ENCODE measurements around the gene POLDIP3. TPM values are rescaled to one million over a fixed set of nuclear protein-coding genes. Genes with fewer than 3 reads are reported as not detected.

The POLDIP3 gene
- total RNA-seq, 1 experiment from 2014 or later = 67.6 TPM

- Histone ChIP-seq H3K4me1 (ENCODE audit: control insufficient read depth in 1 of 2, insufficient read depth in 2 of 2, low read length in 2 of 2) (no peaks in the 10 kb centered on the region), H3K36me3 (ENCODE audit: control insufficient read depth in 1 of 2, insufficient read depth in 2 of 2, low read length in 2 of 2) (no peaks in the 10 kb centered on the region), H3K9me3 (ENCODE audit: control insufficient read depth in 1 of 2, insufficient read depth in 1 of 2, low read depth in 1 of 2, low read length in 2 of 2) (no peaks in the 10 kb centered on the region), H4K20me1 (ENCODE audit: insufficient read depth) (no peaks in the 10 kb centered on the region), H3K4me2 (ENCODE audit: low read length) (no peak overlapping the region), H3K27me3 (ENCODE audit: insufficient read depth, low read length) (no peaks in the 10 kb centered on the region), H3K9me2 (ENCODE audit: insufficient read depth) (no peaks in the 10 kb centered on the region), H3K9ac (ENCODE audit: low read length) (no peak overlapping the region), H3K79me2 (ENCODE audit: insufficient read depth, low read length) (no peaks in the 10 kb centered on the region), H3K4me3 (replicated peaks in 1 of 2; ENCODE audit: low read depth in 1 of 2, low read length in 2 of 2) (no peak overlapping the region), H3K27ac (ENCODE audit: low read depth, low read length) (no peak overlapping the region), H2AFZ (ENCODE audit: low read depth, low read length, poor library complexity, severe bottlenecking) (no peak overlapping the region)
- ChIA-PET RAD21 (ENCODE audit: low non-redundant PET in 1 of 2, low total read pairs in 2 of 2, uncharacterized antibody in 2 of 2, unreplicated experiment in 2 of 2) (no interaction called here), CTCF (interaction anchor here (1.2 kb wide), 2 partner anchors 8 to 24 kb away, joined by 3 to 5 read pairs; no protein-coding TSS in a partner anchor), POLR2A (no interaction called here)
- DNase-seq (ENCODE audit: low read depth, low spot score) (no peak), ATAC-seq (peak; percentile 82)
- no TSS peak for BruUV-seq (replicated peaks)
- intact Hi-C loops (cut with micrococcal nuclease) = no loop called here
- no peak for TF ChIP-seq ZFX (IDR thresholded peaks at IDR 0.05)
- peak; percentile 45 for TF ChIP-seq RAD21 (IDR thresholded peaks at IDR 0.05; ENCODE audit: low read depth)
- no peak for TF ChIP-seq POLR2A (IDR thresholded peaks at IDR 0.05; ENCODE audit: borderline replicate concordance, extremely low read depth, insufficient read depth, insufficient read length)
- TF ChIP-seq CTCF (IDR thresholded peaks at IDR 0.05 in 2 of 3, conservative IDR thresholded peaks at IDR 0.05 in 1 of 3; ENCODE audit: borderline replicate concordance in 1 of 3, insufficient read depth in 1 of 3, low read depth in 2 of 3, low read length in 2 of 3) = peak; percentile 34 to 74 (median 66); a peak in 5 of 6 replicates
- TF ChIP-seq MAX (IDR thresholded peaks at IDR 0.05) = no peak
- TF ChIP-seq CEBPB (IDR thresholded peaks at IDR 0.05; ENCODE audit: low read depth) = no peak
- TF ChIP-seq TCF7L2 (IDR thresholded peaks at IDR 0.05; ENCODE audit: borderline replicate concordance, extremely low read depth, insufficient read depth, insufficient read length) = no peak
- no peak for TF ChIP-seq ELF1 (IDR thresholded peaks at IDR 0.05; ENCODE audit: borderline replicate concordance, low read depth)
- TF ChIP-seq YY1 (IDR thresholded peaks at IDR 0.05; ENCODE audit: extremely low read depth, insufficient replicate concordance, low read depth, low read length) = no peak
- TF ChIP-seq, protein P1, sequence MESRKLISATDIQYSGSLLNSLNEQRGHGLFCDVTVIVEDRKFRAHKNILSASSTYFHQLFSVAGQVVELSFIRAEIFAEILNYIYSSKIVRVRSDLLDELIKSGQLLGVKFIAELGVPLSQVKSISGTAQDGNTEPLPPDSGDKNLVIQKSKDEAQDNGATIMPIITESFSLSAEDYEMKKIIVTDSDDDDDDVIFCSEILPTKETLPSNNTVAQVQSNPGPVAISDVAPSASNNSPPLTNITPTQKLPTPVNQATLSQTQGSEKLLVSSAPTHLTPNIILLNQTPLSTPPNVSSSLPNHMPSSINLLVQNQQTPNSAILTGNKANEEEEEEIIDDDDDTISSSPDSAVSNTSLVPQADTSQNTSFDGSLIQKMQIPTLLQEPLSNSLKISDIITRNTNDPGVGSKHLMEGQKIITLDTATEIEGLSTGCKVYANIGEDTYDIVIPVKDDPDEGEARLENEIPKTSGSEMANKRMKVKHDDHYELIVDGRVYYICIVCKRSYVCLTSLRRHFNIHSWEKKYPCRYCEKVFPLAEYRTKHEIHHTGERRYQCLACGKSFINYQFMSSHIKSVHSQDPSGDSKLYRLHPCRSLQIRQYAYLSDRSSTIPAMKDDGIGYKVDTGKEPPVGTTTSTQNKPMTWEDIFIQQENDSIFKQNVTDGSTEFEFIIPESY (IDR thresholded peaks at IDR 0.05; ENCODE audit: extremely low read depth, insufficient replicate concordance, low read length) = no peak
Measured at GRCh38 chr22:42560781-42561180, 53.9 kb downstream of the POLDIP3 start.
